ENCODE data around the gene CNTN1.
"Not testable (repeated sequence)": the region's sequence is repeated elsewhere in the genome, so short reads cannot be mapped to it uniquely, and the experiment has no call there.

The CNTN1 gene

GRCh38 chr12:41053046-41053445 lies 360.8 kb downstream of the CNTN1 start:
- DNase-seq, result no peak

DNA sequence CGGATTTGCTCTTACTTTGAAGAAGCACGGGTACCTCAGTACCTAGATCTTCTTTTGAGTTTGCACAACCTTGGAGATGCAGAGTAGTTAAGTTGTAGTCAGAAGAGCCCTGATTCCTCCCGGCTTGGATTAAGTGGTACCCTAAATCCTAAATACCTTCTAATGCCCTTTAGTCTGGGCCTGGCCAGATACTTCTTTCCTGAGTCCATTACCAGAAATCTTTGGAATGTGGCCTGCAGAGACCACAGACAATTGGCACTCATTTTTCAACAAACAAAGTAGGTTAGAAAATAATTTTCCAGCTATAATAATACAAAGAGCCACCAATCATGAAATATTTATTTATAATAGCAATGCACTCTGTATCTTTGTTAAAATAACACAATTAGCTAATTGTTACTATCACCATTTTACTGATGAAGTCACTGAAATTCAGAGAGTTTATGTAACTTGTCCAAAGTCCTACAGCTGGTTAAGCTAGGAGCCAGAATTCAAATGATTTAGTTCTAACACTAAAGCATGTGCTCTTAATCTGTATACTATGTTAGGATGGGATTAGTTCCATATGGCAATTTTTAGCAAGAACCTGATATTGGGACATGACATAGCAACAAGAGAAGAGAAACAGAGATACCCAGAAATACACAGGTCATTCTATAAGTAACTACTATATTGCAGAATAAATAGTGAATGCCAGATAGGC lies 363.8 kb downstream of the CNTN1 start:
- no peak for DNase-seq

DNA sequence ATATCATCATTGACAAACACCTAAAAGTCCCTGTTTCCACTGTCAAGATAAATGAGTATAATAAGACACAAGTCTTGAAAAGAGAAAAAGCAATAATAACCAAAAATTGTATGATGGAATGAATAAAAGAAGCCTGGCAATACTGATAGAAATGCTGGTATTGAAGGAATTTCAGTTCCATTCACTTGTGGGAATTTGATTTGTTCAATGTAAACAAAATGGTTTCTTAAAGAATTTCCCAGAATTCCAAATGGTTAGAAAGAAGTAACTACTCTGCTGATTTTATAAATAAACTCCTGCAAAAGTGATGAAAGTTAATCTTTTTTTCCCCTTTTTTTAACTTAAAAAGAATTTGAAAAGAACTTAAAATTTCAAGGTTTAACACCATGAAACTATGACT lies 366.0 kb downstream of the CNTN1 start:
- DNase-seq, result no peak

DNA sequence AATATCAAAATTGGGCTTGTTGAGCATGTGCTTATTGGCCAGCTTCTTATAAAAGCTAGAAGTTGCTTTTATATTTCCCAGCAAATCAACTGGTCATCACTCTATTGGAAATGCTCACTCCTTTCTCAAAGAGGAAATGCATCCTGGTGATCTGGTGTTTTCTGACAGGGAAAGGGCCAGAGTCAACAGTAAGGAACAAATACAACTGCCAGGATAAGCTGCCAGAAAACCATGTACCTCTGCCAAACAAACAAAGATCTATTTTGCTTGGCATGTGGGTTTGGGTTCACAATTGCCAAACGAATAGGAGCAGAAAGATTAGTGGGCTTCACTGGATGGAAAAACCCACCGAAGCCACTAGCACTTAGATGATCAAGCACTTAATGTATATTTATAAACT lies 369.0 kb downstream of the CNTN1 start:
- DNase-seq, result no peak

DNA sequence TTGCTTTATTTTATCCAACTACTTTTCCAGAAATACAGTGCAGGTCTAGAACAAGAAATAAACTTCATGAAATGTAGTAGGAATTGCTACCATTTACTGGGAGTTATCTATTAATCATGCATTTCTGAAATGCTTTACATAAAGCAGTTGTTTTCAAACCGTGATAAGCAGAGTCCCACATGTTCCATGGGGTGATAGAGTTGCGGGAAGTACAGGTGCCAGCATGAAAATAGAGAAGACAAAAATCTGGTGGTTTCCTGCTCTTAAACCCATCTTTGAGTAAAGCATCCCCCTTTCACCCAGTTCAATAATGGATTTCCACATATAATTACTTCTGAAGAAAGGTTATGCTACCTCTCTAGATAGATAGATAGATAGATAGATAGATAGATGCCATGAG lies 372.2 kb downstream of the CNTN1 start:
- DNase-seq, result no peak

DNA sequence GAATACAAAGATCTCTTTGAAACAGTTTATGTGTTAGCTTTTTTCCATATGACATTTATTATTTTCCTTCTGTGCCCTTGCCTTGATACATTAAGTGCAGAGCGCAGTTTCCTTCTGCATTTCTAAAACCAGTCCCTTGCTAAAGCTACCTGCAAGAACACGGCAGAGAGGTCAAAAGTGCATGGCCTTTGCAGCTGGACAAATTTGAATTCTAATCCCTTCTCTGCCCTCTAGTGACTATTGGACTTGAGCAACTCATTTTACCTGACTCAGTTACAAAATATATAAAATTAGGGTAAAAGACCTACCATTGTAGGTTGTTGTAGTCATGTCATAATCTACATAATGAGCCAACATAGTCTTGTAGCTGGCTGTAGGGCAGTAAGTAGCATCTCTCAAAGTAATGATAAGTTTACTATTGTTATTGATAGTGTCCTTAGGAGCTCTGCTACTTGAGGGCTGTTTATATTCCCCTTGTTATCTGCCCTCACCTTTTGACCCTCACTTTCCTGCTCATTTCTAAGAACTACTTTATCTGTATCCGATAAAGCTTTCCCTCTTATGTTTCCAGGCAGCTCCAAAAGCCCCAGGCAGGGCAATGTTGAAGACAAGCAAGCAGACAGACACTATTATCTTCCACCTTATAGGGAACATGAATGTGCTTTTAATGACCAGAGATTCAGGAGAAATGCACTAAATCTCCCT lies 375.9 kb downstream of the CNTN1 start:
- no peak for DNase-seq

- no peak for DNase-seq
These were observed 381.6 kb downstream of the CNTN1 start for GRCh38 chr12:41073633-41074472.

- DNase-seq, result no peak
These were observed 382.2 kb downstream of the CNTN1 start for GRCh38 chr12:41074473-41074769.

GRCh38 chr12:41076114-41076513 lies 383.9 kb downstream of the CNTN1 start:
- no peak for DNase-seq

- DNase-seq, result not testable (repeated sequence)
These were observed 389.0 kb downstream of the CNTN1 start for GRCh38 chr12:41081241-41081640.

DNA sequence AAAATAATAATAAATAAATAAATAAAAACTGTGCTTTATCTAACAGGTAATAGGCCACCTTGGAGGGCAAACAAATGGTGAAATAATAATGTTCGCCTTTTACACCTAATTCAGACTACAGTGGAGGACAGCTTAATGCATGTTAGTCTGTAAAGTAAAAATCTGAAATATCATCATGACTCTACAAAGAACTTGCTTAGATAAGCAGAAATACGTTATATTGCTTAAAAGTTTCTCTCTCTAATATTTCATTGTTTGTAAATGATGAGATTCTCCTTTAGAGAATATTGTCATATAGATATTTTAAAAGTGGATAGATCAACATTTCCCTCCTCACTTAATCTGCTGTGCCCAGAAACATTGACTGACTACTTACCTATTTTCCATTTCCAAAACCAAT lies 397.2 kb downstream of the CNTN1 start:
- no peak for DNase-seq

DNA sequence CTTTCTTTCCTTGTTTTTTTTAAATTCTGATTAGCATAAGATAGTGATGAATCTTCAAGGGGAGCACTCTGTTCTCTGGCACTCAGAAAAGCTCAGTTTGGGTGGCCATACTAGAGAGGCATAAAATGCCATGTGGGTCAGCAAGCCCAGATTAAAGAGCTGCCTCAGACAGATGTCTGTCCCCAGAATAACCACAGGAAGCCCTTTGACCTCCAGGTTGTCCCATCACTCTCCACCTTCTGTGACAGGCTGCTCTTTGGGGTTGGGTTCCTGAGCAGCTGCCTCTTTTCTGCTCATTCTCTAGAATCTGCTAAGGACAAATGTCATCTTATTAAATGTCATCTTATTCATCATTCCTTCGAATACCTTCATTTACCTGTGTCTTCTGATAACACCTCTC lies 399.9 kb downstream of the CNTN1 start:
- no peak for DNase-seq

GRCh38 chr12:41096797-41097196 lies 404.6 kb downstream of the CNTN1 start:
- no peak for DNase-seq

- DNase-seq, result no peak
These were observed 408.3 kb downstream of the CNTN1 start for GRCh38 chr12:41100572-41100971.

DNA sequence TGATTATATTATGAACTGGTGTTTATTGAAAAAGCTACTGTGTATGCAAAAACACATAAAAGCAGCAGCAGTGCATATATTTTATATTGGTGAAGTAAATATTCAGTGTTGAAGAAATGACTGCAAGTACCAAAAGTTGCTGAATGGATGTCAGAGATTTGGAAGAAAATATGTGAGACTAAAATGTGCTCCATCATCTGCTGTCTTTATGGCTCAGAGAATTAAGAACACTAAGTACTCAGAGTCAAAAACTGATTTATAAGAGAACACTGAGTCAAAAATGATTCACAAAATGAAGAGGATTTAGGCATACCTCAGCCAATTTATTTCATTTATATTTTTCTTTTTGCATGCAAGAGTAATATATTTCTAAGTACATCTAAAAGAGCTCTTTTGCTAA lies 409.6 kb downstream of the CNTN1 start:
- DNase-seq, result no peak

DNA sequence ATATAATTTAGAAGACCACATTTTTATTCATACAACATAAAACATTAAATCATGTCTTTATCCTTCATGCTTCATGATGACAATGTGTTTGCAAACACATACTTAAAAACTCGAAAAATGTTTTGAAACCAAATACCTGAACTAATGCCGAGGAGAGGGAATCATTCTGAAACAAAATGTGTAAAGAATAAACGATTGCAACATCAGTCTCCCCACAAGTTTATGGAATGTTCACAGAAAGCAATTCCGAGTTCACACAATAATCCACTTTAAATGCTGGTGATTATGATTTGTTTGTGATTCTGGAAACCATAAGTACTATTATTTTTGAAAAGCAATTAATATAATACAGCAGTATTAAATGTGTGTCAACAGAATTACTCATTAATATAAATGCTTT lies 411.4 kb downstream of the CNTN1 start:
- no peak for DNase-seq

GRCh38 chr12:41106315-41106714 lies 414.1 kb downstream of the CNTN1 start:
- DNase-seq, result no peak

DNA sequence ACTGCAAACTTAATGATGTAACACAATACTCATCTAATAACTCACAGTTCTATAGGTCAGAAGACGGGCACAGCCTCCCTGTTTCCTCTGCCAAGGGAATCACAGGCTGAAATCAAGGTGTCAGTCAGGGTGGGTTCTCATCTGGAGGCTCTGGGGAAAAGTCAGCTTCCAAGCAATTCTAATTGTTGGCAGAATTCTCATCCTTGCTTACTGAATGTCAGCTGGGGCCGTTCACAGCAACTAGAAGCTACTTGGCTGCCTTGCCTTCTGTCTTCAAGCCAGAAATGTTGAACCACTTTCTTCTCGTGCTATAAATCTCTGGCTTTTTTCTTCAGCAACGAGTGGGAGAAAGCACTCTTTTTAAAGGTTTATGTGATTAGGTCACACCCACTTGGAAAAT lies 415.8 kb downstream of the CNTN1 start:
- no peak for DNase-seq

DNA sequence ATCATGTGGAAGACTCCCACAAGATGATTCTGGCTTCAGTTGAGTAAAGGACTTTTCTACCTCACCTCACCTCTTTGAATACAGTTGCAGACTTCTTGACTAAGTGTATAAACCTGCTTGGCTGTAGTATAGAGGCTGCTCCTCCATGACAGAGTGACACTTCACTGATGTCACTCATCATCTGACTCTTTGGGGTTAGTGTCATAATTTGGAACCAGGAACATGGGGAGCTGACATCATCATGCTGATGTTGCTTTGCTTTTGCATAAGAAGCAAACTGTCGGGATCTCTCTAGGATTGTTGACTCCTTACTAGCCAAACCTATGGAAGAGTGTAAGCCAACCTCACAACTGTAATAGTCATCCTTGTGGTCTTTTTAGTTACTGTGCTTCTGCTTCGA lies 420.7 kb downstream of the CNTN1 start:
- no peak for DNase-seq

GRCh38 chr12:41120211-41120610 lies 428.0 kb downstream of the CNTN1 start:
- no peak for DNase-seq

- no peak for DNase-seq
These were observed 429.1 kb downstream of the CNTN1 start for GRCh38 chr12:41121374-41121773.

Data from activated CD4-positive, alpha-beta T cell treated with anti-CD3 and anti-CD28 coated beads, Interleukin-2, amount 50 U/mL, for 16 hours (primary cell).